Osteoblast (primary cell): ENCODE measurements around the gene CLDN1. TPM values are rescaled to one million over a fixed set of nuclear protein-coding genes. Genes with fewer than 3 reads are reported as not detected.

Source experiments
- DNase-seq: peaks from one replicate; pipeline ENCODE4 v3.0.0; 2011; ENCODE audit warnings: low spot score, mixed read lengths; ENCODE audit not compliant: insufficient read length; ENCODE audit errors: missing footprints
- H2AFZ ChIP-seq: 2 replicates; pipeline ENCODE4 v1.6.0; 2011; ENCODE audit warnings: mild to moderate bottlenecking, low read length
- H3K27ac ChIP-seq: 2 replicates; pipeline ENCODE4 v1.5.1; 2011; ENCODE audit warnings: mild to moderate bottlenecking, low read depth, low read length, moderate library complexity
- H3K27me3 ChIP-seq: 2 replicates; pipeline ENCODE4 v1.6.0; 2012; ENCODE audit warnings: mild to moderate bottlenecking, control low read depth, inconsistent platforms, low read length, moderate library complexity; ENCODE audit not compliant: insufficient read depth
- H3K36me3 ChIP-seq: 2 replicates; pipeline ENCODE4 v1.5.1; 2011; ENCODE audit warnings: mild to moderate bottlenecking, low read length, control low read depth, moderate library complexity; ENCODE audit not compliant: insufficient read depth
- H3K4me1 ChIP-seq: 2 replicates; pipeline ENCODE4 v1.5.1; 2011; ENCODE audit warnings: mild to moderate bottlenecking, low read length, control low read depth, moderate library complexity; ENCODE audit not compliant: insufficient read depth
- H3K4me2 ChIP-seq: 2 replicates; pipeline ENCODE4 v1.6.0; 2011; ENCODE audit warnings: mild to moderate bottlenecking, low read length; ENCODE audit not compliant: insufficient read depth
- H3K4me3 ChIP-seq: fragments of 200-600 bp; sonication (generic); 3 replicates; pipeline ENCODE4 v1.5.1; 2012; ENCODE audit warnings: mild to moderate bottlenecking, low read length, inconsistent platforms; ENCODE audit not compliant: insufficient read depth
- H3K79me2 ChIP-seq: 2 replicates; pipeline ENCODE4 v1.6.0; 2012; ENCODE audit warnings: mild to moderate bottlenecking, low read length, control low read depth, inconsistent platforms; ENCODE audit not compliant: insufficient read depth
- H3K9me3 ChIP-seq: 2 replicates; pipeline ENCODE4 v1.5.1; 2011; ENCODE audit warnings: low read depth, low read length, control low read depth
- H4K20me1 ChIP-seq: 2 replicates; pipeline ENCODE4 v1.6.0; 2012; ENCODE audit warnings: mild to moderate bottlenecking, low read length, control low read depth; ENCODE audit not compliant: insufficient read depth
- total RNA-seq: library from RNA; depleted of rRNA; stranded (reverse); fragments of >200 nt; gene quantifications from 2 replicates; pipeline ENCODE4 v1.2.3, GENCODE V29; 2012
- TF ChIP-seq, protein P1 (sequence below): IDR thresholded peaks from 2 replicates; pipeline ENCODE4 v1.5.1; 2011; ENCODE audit warnings: mild to moderate bottlenecking, low read depth, low read length, moderate library complexity; ENCODE audit errors: extremely low read depth

CLDN1 gene
- total RNA-seq, 1 donor: 1.1 TPM

DNA sequence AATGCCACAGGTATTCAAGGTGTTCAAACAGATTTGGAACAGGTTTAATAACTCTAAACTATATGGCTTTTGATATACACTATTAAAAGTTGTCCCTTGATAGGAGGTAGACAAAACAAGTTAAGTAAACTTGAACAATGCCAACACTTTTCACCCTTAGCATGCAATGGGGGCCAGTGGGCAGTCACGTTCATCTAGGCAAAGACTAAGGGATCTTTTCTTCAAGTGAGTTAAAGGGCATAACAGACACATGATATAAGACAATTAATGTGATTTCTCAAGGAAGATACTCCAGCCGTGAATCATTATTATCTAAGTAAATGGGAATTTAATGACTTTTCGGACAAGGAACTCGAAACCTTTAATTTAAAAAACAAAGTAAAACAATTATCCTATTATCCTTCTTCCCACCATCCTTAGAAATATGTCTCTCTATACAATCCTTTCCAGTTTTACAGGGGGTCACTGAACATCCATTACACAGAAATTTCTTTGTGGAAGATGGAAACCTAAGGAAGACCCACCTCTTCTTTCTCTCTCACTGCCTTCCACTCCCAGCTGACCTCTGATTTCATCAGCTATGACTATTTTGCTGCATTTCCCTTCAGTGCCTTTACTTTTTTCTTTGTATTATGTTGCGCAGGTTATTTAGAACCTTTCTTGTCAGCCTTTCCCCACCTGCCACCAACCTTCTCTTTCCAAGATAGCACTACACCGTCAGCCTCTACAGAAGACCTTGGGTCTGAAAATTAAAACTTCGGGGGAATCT, 1.5 kb downstream of the CLDN1 start:
- H3K4me2 ChIP-seq: no peak overlapping the region
- no peaks in the 10 kb centered on the region for H3K79me2 ChIP-seq
- H4K20me1 ChIP-seq: no peaks in the 10 kb centered on the region
- no peaks in the 10 kb centered on the region for H3K9me3 ChIP-seq
- peaks cover 18% of the 10 kb centered on the region for H3K4me1 ChIP-seq
- no peak overlapping the region for H2AFZ ChIP-seq
- no peak overlapping the region for H3K4me3 ChIP-seq
- H3K36me3 ChIP-seq: no peaks in the 10 kb centered on the region
- DNase-seq: no peak
- H3K27me3 ChIP-seq: no peaks in the 10 kb centered on the region
- TF ChIP-seq, protein P1, sequence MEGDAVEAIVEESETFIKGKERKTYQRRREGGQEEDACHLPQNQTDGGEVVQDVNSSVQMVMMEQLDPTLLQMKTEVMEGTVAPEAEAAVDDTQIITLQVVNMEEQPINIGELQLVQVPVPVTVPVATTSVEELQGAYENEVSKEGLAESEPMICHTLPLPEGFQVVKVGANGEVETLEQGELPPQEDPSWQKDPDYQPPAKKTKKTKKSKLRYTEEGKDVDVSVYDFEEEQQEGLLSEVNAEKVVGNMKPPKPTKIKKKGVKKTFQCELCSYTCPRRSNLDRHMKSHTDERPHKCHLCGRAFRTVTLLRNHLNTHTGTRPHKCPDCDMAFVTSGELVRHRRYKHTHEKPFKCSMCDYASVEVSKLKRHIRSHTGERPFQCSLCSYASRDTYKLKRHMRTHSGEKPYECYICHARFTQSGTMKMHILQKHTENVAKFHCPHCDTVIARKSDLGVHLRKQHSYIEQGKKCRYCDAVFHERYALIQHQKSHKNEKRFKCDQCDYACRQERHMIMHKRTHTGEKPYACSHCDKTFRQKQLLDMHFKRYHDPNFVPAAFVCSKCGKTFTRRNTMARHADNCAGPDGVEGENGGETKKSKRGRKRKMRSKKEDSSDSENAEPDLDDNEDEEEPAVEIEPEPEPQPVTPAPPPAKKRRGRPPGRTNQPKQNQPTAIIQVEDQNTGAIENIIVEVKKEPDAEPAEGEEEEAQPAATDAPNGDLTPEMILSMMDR: no peak
- H3K27ac ChIP-seq: no peak overlapping the region

- Histone ChIP-seq H3K4me1 (peaks cover 18% of the 10 kb centered on the region), H3K9me3 (no peaks in the 10 kb centered on the region), H3K4me3 (no peak overlapping the region), H4K20me1 (no peaks in the 10 kb centered on the region), H3K27me3 (no peaks in the 10 kb centered on the region), H3K4me2 (no peak overlapping the region), H3K27ac (no peak overlapping the region), H2AFZ (no peak overlapping the region), H3K79me2 (no peaks in the 10 kb centered on the region), H3K36me3 (no peaks in the 10 kb centered on the region)
- TF ChIP-seq, protein P1: no peak
- no peak for DNase-seq
Measured at GRCh38 chr3:190319660-190320059, 2.6 kb downstream of the CLDN1 start.

- TF ChIP-seq, protein P1: no peak
Measured at GRCh38 chr3:190318666-190319065, 3.6 kb downstream of the CLDN1 start.

GRCh38 chr3:190314741-190315140, 7.5 kb downstream of the CLDN1 start:
- H2AFZ ChIP-seq: no peak overlapping the region
- no peak overlapping the region for H3K27ac ChIP-seq
- no peaks in the 10 kb centered on the region for H3K79me2 ChIP-seq
- H3K4me3 ChIP-seq: no peak overlapping the region
- no peaks in the 10 kb centered on the region for H3K36me3 ChIP-seq
- H4K20me1 ChIP-seq: no peaks in the 10 kb centered on the region
- TF ChIP-seq, protein P1: no peak
- no peak overlapping the region for H3K4me2 ChIP-seq
- no peaks in the 10 kb centered on the region for H3K9me3 ChIP-seq
- H3K27me3 ChIP-seq: no peaks in the 10 kb centered on the region
- no peak for DNase-seq
- H3K4me1 ChIP-seq: no peaks in the 10 kb centered on the region

More at GRCh38 chr3:190318666-190319065, 3.6 kb downstream of the CLDN1 start:
- Histone ChIP-seq H3K4me3 (no peak overlapping the region), H3K27me3 (no peaks in the 10 kb centered on the region), H3K4me1 (peaks cover 17% of the 10 kb centered on the region), H3K36me3 (no peaks in the 10 kb centered on the region), H3K4me2 (no peak overlapping the region), H4K20me1 (no peaks in the 10 kb centered on the region), H3K9me3 (no peaks in the 10 kb centered on the region), H2AFZ (no peak overlapping the region), H3K27ac (no peak overlapping the region), H3K79me2 (no peaks in the 10 kb centered on the region)
- no peak for DNase-seq
